Heart right ventricle (tissue), 16 donors: ENCODE data around the gene ARHGEF19. TPM values are rescaled to one million over a fixed set of nuclear protein-coding genes. Genes with fewer than 3 reads are reported as not detected.

Experiments
- ATAC-seq, 8 donors: fragments of 200-7000 bp; cut with Tn5 transposase; one replicate each; pipeline ENCODE4 v1.9.1; 2020; ENCODE audit warnings: mild to moderate bottlenecking in 8 of 8, moderate library complexity in 8 of 8, moderate number of reproducible peaks in 1 of 8
- DNase-seq, 2 donors: peaks; one replicate each; pipeline ENCODE4 v3.0.0-alpha.2; 2020
- H3K27ac ChIP-seq, 10 donors: fragments of 200-600 bp; sonication (generic) in 2 of 10; one replicate each; pipeline versions ENCODE4 v1.5.0 to v1.8.0; 2020 to 2022; ENCODE audit warnings: mild to moderate bottlenecking in 3 of 10
- H3K27me3 ChIP-seq, 7 donors: fragments of 200-600 bp; one replicate each; pipeline ENCODE4 v1.8.0; 2021 to 2022; ENCODE audit warnings: mild to moderate bottlenecking in 2 of 7
- H3K36me3 ChIP-seq, 9 donors: fragments of 200-600 bp; sonication (generic) in 1 of 9; one replicate each; pipeline versions ENCODE4 v1.5.0 to v1.8.0; 2020 to 2022; ENCODE audit warnings: mild to moderate bottlenecking in 2 of 9
- H3K4me1 ChIP-seq, 9 donors: fragments of 200-600 bp; sonication (generic) in 1 of 9; one replicate each; pipeline versions ENCODE4 v1.5.0 to v1.8.0; 2020 to 2022; ENCODE audit warnings: mild to moderate bottlenecking in 4 of 9
- H3K4me3 ChIP-seq, 10 donors: fragments of 200-600 bp; sonication (generic) in 2 of 10; one replicate each; pipeline versions ENCODE4 v1.5.0 to v1.8.0; 2020 to 2022; ENCODE audit warnings: mild to moderate bottlenecking in 7 of 10, moderate library complexity in 2 of 10
- H3K9me3 ChIP-seq, 11 donors: fragments of 200-600 bp in 10 of 11; sonication (generic) in 2 of 11; one replicate each; pipeline versions ENCODE4 v1.5.0 to v1.8.0; 2013 to 2022; ENCODE audit warnings: mild to moderate bottlenecking in 2 of 11, control low read depth in 1 of 11, moderate library complexity in 1 of 11
- whole genome bisulfite sequencing, 2 donors: extraction: QIAGEN DNeasy Blood & Tissue Kit; methylation state at CpG; one replicate each; pipeline ENCODE4 v1.1.7; 2013; ENCODE audit warnings: inconsistent platforms in 1 of 2; 5-methylcytosine and 5-hydroxymethylcytosine counted together
- intact Hi-C, 10 donors: fragments of 100-400 bp; cut with DNase I; formaldehyde crosslinking; loops; one replicate each; pipeline versions ENCODE4 v1.11.1 to v1.14.2; 2022
- polyA plus RNA-seq, 2 donors: library from polyadenylated mRNA; stranded (reverse); fragments of 200-250 nt; gene quantifications; one replicate each; pipeline ENCODE4 v1.2.3, GENCODE V29; 2013
- total RNA-seq, 10 donors: library from RNA; stranded (reverse); fragmentation: NEBNext Ultra II Directional in 3 of 10; extraction: Animal tissue kit (Norgen Biotek cat#: 25700) in 3 of 10; gene quantifications; one replicate each; pipeline versions ENCODE4 v1.2.1 to v1.2.4, GENCODE V29; 2021 to 2023
- TF ChIP-seq, protein P1 (sequence below), 9 donors: fragments of 200-600 bp; sonication (generic) in 2 of 9; IDR thresholded peaks; one replicate each; pipeline versions ENCODE4 v1.5.0 to v1.8.0; 2021 to 2022; ENCODE audit warnings: antibody characterized with exemption in 9 of 9, mild to moderate bottlenecking in 5 of 9, moderate library complexity in 1 of 9
- donor health status: Arrhythmogenic right ventricular cardiomyopathy.
- donor health status: ischemic (EF 13 %, LVEDD 7.1; RV severe dilation, severe dysfunction).
- donor health status: healthy with polysubstance abuse.
- donor health status: DM: no; HTN: yes; CAD: no.
- donor health status: DM: no; HTN: no; CAD: no.
- donor health status: ischemic (EF 25% LVEDD 6.9; RV normal size, moderate dysfunction).
- donor health status: ischemic (EF 25% LVEDD 5.7; RV mildly dilated, moderate dysfunction).
- donor health status: healthy.
- donor health status: DM: yes; HTN: yes; CAD: no.
- donor health status: Ischemic cardiomyopathy.
- donor health status: ischemic (EF 35%, LVEDD 5.7; RV mildly dilated, moderate dysfunction).
- donor health status: nonischemic (EF 11% LVEDD 7.7; RV severe dilation, severe dysfunction).
- donor health status: DM: yes; HTN: yes; CAD: no.
- donor health status: PGD.
- donor health status: ischemic (EF 29% LVEDD 5.4; RV normal size, mild dysfunction).
- donor health status: nonischemic (EF 23%, LVEDD 6.1; RV moderate dilation, normal function).

ARHGEF19 gene
- total and polyA plus RNA-seq, 12 donors, result 0.49 to 5.4 (median 1.6) TPM

DNA sequence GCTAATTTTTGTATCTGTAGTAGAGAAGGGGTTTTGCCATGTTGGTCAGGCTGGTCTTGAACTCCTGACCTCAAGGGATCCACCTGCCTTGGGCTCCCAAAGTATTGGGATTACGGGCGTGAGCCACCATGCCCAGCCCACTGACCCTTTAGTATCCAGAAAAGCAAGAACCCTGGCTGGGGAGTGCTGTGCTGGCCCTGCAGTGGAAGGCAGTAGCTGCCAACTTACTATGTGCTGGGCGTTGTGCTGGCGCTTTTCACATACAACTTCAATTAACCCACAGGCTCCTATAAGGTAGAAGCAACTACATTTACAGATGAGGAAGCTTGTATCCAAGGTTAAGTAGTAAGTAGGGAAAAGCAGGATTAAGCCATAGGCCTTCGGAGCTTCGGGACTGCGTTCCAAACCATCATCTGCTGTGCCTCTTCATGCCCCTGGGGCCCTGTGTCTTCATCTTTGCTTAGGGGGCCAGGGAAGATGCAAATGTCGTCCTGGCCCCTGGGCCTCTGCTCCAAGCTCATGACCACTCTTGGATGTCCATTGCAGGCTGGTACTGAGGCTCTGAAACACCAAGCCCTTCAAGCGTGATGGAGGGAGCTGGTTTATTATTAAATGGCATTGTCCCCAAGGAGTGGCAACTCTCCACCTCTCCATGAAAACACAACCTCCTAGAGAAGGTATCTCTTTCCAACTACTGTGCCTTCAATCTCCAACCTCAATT lies 33.2 kb upstream of the ARHGEF19 start:
- Histone ChIP-seq H3K27me3 (no peaks in the 10 kb centered on the region), H3K27ac (peak overlapping the region in 1 of 10 donors; percentile 85), H3K36me3 (peaks cover 0 to 24% (median 0%) of the 10 kb centered on the region in 9 donors), H3K9me3 (no peaks in the 10 kb centered on the region), H3K4me3 (no peak overlapping the region), H3K4me1 (peaks cover 26 to 63% (median 48%) of the 10 kb centered on the region in 9 donors)
- ATAC-seq, result no peak
- TF ChIP-seq, protein P1, sequence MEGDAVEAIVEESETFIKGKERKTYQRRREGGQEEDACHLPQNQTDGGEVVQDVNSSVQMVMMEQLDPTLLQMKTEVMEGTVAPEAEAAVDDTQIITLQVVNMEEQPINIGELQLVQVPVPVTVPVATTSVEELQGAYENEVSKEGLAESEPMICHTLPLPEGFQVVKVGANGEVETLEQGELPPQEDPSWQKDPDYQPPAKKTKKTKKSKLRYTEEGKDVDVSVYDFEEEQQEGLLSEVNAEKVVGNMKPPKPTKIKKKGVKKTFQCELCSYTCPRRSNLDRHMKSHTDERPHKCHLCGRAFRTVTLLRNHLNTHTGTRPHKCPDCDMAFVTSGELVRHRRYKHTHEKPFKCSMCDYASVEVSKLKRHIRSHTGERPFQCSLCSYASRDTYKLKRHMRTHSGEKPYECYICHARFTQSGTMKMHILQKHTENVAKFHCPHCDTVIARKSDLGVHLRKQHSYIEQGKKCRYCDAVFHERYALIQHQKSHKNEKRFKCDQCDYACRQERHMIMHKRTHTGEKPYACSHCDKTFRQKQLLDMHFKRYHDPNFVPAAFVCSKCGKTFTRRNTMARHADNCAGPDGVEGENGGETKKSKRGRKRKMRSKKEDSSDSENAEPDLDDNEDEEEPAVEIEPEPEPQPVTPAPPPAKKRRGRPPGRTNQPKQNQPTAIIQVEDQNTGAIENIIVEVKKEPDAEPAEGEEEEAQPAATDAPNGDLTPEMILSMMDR (IDR thresholded peaks at IDR 0.05), result no peak
- WGBS, 2 donors, result 93 to 95% methylated on average over 9 of the region's 9 CpGs
- DNase-seq, result no peak
- intact Hi-C loops, result loop anchor here in 9 of 10 donors (2.0 to 10.0 kb wide), 6 partner anchors 107 to 167 kb away; partner anchors contain the start of genes FBXO42 (in 3 of the 9) and SZRD1 (in 2 of the 9)

DNA sequence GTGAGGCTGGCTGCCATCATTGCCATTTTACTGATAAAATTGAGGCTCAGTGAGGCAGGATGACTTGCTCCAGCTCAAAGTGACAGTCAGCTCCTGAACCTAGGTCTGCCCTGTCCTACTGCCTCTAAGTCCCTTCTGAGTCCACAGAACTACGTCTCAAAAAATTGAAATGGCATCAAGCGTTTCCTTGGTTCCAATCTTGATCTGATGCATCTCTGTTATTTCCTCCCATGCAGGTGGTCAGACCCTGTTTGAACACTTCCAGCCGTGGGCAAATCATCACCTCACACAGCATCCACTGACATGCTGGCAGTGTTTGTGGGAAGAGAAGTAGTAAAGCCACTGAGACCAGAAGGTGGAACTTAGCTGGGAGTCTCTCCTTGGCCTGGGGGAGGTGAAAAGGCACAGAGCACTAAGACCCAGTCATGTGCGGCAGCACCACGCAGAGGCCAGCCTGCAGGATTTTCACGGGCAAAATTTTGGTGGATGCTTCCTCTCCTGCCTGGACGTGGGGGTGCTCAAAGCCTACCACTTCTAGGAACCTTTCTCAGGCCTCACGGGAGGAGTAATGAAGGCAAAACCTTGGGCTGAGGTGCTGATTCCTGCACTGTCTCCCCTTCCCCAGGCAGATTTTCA lies 32.3 kb upstream of the ARHGEF19 start:
- H3K27ac ChIP-seq, result peak overlapping the region in 3 of 10 donors; percentile 10 to 85 (median 36)
- TF ChIP-seq, protein P1 (IDR thresholded peaks at IDR 0.05), result peak in 1 of 9 donors; percentile 30
- H3K27me3 ChIP-seq, result no peaks in the 10 kb centered on the region
- no peak for DNase-seq
- H3K4me1 ChIP-seq, result peaks cover 20 to 54% (median 40%) of the 10 kb centered on the region in 9 donors
- H3K9me3 ChIP-seq, result no peaks in the 10 kb centered on the region
- intact Hi-C loops, result loop anchor here (1.0 to 10.0 kb wide), 13 partner anchors 37 to 167 kb away; partner anchors contain the start of genes FBXO42 (in 3 of the 10) and SZRD1 (in 2 of the 10)
- H3K36me3 ChIP-seq, result peaks cover 0 to 18% (median 0%) of the 10 kb centered on the region in 9 donors
- 77 to 79% methylated on average over 8 of the region's 8 CpGs for WGBS, 2 donors
- ATAC-seq, result no peak
- no peak overlapping the region for H3K4me3 ChIP-seq

DNA sequence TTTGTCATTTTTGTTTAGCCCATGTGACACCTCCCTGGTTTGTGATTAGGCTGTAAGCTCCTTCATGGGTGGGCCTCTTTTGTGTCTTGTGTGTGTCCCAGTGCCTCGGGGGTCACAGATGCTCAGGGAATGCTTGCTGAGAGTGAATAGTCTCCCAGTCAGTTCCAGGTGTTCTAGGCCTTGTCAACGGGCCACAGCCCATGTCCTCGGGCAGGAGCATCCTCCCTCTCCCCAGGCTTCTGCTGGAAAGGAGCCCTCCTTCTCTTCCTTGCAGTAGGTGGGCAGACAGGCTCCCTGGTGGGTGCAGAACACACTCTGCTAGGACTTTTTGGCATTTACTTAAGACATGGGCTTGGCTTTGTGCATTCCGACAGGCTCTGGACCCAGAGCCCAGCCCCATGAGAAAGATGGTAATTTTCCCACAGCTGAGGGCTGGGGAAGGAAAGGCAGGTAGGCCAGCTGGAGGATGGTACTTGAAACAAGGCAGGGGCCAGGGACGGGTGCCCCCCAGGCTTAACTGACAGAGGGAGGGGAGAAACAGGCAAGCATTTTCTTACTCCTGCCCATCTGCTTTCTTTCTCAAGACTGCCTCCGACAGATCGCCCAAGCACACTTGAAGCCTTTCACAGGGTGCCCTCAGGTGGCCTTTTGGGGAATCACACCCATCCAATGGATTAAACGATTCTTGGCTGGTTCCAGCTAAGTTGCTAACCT lies 31.6 kb upstream of the ARHGEF19 start:
- Histone ChIP-seq H3K27me3 (no peaks in the 10 kb centered on the region), H3K27ac (peak overlapping the region in 3 of 10 donors; percentile 10 to 46 (median 36)), H3K4me1 (peaks cover 13 to 48% (median 34%) of the 10 kb centered on the region in 9 donors), H3K4me3 (no peak overlapping the region), H3K9me3 (no peaks in the 10 kb centered on the region), H3K36me3 (peaks cover 0 to 18% (median 0%) of the 10 kb centered on the region in 9 donors)
- TF ChIP-seq, protein P1 (IDR thresholded peaks at IDR 0.05), result peak; percentile 76 to 87 (median 83)
- ATAC-seq (peak; percentile 7 to 57 (median 38)), DNase-seq (peak; percentile 65 to 76)
- intact Hi-C loops, result loop anchor here in 9 of 10 donors (1.0 to 10.0 kb wide), 12 partner anchors 37 to 167 kb away; partner anchors contain the start of gene SZRD1 (in 2 of the 9)
- 31 to 36% methylated on average over 8 of the region's 8 CpGs for WGBS, 2 donors

DNA sequence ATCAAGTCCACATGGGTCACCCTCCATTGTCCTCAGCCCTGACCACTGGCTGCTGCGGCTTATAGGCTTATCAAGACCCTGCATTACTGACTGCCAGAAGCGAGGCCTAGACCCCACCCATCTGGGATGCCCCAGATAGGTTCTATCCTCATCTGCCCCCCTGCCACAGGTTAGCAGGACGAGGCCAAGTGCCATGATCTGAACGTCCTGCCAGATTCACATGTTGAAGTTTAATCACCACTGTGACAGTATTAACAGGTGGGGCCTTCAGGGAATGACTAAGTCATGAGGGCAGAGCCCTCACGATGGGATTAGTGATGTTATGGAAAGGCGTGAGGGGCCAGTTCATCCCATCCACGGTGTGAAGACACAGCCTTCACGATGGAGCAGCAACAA lies 30.8 kb upstream of the ARHGEF19 start:
- Histone ChIP-seq H3K4me1 (peaks cover 5 to 39% (median 25%) of the 10 kb centered on the region in 9 donors), H3K9me3 (no peaks in the 10 kb centered on the region), H3K36me3 (peaks cover 0 to 18% (median 0%) of the 10 kb centered on the region in 9 donors), H3K27ac (no peak overlapping the region), H3K4me3 (no peak overlapping the region), H3K27me3 (no peaks in the 10 kb centered on the region)
- WGBS, 2 donors, result 68 to 71% methylated on average over 8 of the region's 8 CpGs
- TF ChIP-seq, protein P1 (IDR thresholded peaks at IDR 0.05), result no peak
- ATAC-seq (no peak), DNase-seq (no peak)
- intact Hi-C loops, result loop anchor here in 9 of 10 donors (5.0 to 10.0 kb wide), 9 partner anchors 36 to 166 kb away; partner anchors contain the start of gene SZRD1 (in 2 of the 9)
